Colonic mucosa (tissue), 4 donors: ENCODE measurements around the gene CNN3. TPM values are rescaled to one million over a fixed set of nuclear protein-coding genes. Genes with fewer than 3 reads are reported as not detected.

Experiments used
- DNase-seq: peaks from one replicate; pipeline ENCODE4 v3.0.0-alpha.2; 2020
- H3K27ac ChIP-seq: fragments of 200-600 bp; one replicate; pipeline ENCODE4 v1.8.0; 2021
- H3K27me3 ChIP-seq: fragments of 200-600 bp; one replicate; pipeline ENCODE4 v1.8.0; 2021
- H3K36me3 ChIP-seq: fragments of 200-600 bp; one replicate; pipeline ENCODE4 v1.8.0; 2021
- H3K4me1 ChIP-seq: fragments of 200-600 bp; one replicate; pipeline ENCODE4 v1.8.0; 2021; ENCODE audit warnings: mild to moderate bottlenecking
- H3K4me3 ChIP-seq: fragments of 200-600 bp; one replicate; pipeline ENCODE4 v1.8.0; 2021
- H3K9ac ChIP-seq, 2 donors: one replicate each; pipeline ENCODE4 v1.7.0; 2013; ENCODE audit warnings: control low read depth in 2 of 2, low read depth in 2 of 2, low read length in 2 of 2
- H3K9me3 ChIP-seq: fragments of 200-600 bp; one replicate; pipeline ENCODE4 v1.8.0; 2021
- CTCF ChIP-seq: fragments of 200-600 bp; IDR thresholded peaks from one replicate; pipeline ENCODE4 v1.8.0; 2022; ENCODE audit warnings: antibody characterized with exemption, mild to moderate bottlenecking
- intact Hi-C: fragments of 100-400 bp; cut with DNase I; formaldehyde crosslinking; loops from one replicate; pipeline ENCODE4 v1.14.1; 2022
- total RNA-seq, 2 donors: library from RNA; stranded (reverse); fragmentation: NEBNext Ultra II Directional in 1 of 2; extraction: Animal tissue kit (Norgen Biotek cat#: 25700) in 1 of 2; gene quantifications; one replicate each; pipeline ENCODE4 v1.2.1, GENCODE V29; 2021
- donor health status: healthy.
- donor health status: DM: no; HTN: no; CAD: no.
- donor health status: DM: no; HTN: no; CAD: no.

Gene CNN3
- total RNA-seq, 2 donors from 2014 or later, result 117 to 164 TPM

- H3K9me3 ChIP-seq, result no peaks in the 10 kb centered on the region
- no peaks in the 10 kb centered on the region for H3K27me3 ChIP-seq
- H3K9ac ChIP-seq, result no peak overlapping the region
- DNase-seq, result no peak
- H3K36me3 ChIP-seq, result peaks cover 6% of the 10 kb centered on the region
- intact Hi-C loops, result no loop called here
- H3K4me3 ChIP-seq, result no peak overlapping the region
- TF ChIP-seq CTCF, result no peak
- H3K4me1 ChIP-seq, result no peaks in the 10 kb centered on the region
- H3K27ac ChIP-seq, result no peak overlapping the region
These were observed 32.3 kb downstream of the CNN3 start for GRCh38 chr1:94894630-94895029.

- H3K4me1 ChIP-seq, result no peaks in the 10 kb centered on the region
- DNase-seq, result peak; percentile 28
- H3K9ac ChIP-seq, result no peak overlapping the region
- peaks cover 4% of the 10 kb centered on the region for H3K36me3 ChIP-seq
- no peaks in the 10 kb centered on the region for H3K27me3 ChIP-seq
- H3K9me3 ChIP-seq, result no peaks in the 10 kb centered on the region
- H3K27ac ChIP-seq, result no peak overlapping the region
- no peak overlapping the region for H3K4me3 ChIP-seq
- no peak for TF ChIP-seq CTCF
- intact Hi-C loops, result no loop called here
These were observed 34.2 kb downstream of the CNN3 start for GRCh38 chr1:94892604-94893254.

- intact Hi-C loops, result no loop called here
- no peak for DNase-seq
- no peak overlapping the region for H3K9ac ChIP-seq
- TF ChIP-seq CTCF, result no peak
- H3K36me3 ChIP-seq, result no peaks in the 10 kb centered on the region
- H3K9me3 ChIP-seq, result no peaks in the 10 kb centered on the region
- no peak overlapping the region for H3K27ac ChIP-seq
- H3K4me1 ChIP-seq, result no peaks in the 10 kb centered on the region
- H3K27me3 ChIP-seq, result no peaks in the 10 kb centered on the region
- H3K4me3 ChIP-seq, result no peak overlapping the region
These were observed 38.7 kb downstream of the CNN3 start for GRCh38 chr1:94888201-94888600.

GRCh38 chr1:94887603-94888171 lies 39.2 kb downstream of the CNN3 start:
- no peak for TF ChIP-seq CTCF
- H3K27ac ChIP-seq, result no peak overlapping the region
- no peaks in the 10 kb centered on the region for H3K9me3 ChIP-seq
- H3K9ac ChIP-seq, result no peak overlapping the region
- no peak for DNase-seq
- H3K4me3 ChIP-seq, result no peak overlapping the region
- H3K36me3 ChIP-seq, result no peaks in the 10 kb centered on the region
- H3K27me3 ChIP-seq, result no peaks in the 10 kb centered on the region
- intact Hi-C loops, result no loop called here
- H3K4me1 ChIP-seq, result no peaks in the 10 kb centered on the region

- no peaks in the 10 kb centered on the region for H3K36me3 ChIP-seq
- no peak for DNase-seq
- H3K4me1 ChIP-seq, result no peaks in the 10 kb centered on the region
- intact Hi-C loops, result no loop called here
- no peak overlapping the region for H3K27ac ChIP-seq
- no peak overlapping the region for H3K4me3 ChIP-seq
- H3K27me3 ChIP-seq, result no peaks in the 10 kb centered on the region
- no peak overlapping the region for H3K9ac ChIP-seq
- no peak for TF ChIP-seq CTCF
- no peaks in the 10 kb centered on the region for H3K9me3 ChIP-seq
These were observed 39.8 kb downstream of the CNN3 start for GRCh38 chr1:94887106-94887505.
